CD4-positive, alpha-beta T cell treated with Interleukin-21 for 1 hour (primary cell): ENCODE measurements around the gene SAMD4A.

Experiments
- DNase-seq: peaks from one replicate; pipeline ENCODE4 v3.0.0-alpha.2; 2020

The SAMD4A gene

GRCh38 chr14:54711812-54712464, 145.0 kb downstream of the SAMD4A start:
- no peak for DNase-seq

GRCh38 chr14:54712465-54713200, 145.7 kb downstream of the SAMD4A start:
- no peak for DNase-seq

- no peak for DNase-seq
Measured at GRCh38 chr14:54713379-54713778, 146.5 kb downstream of the SAMD4A start.

- DNase-seq, result no peak
Measured at GRCh38 chr14:54715239-54715638, 148.3 kb downstream of the SAMD4A start.

GRCh38 chr14:54715811-54716210, 148.9 kb downstream of the SAMD4A start:
- no peak for DNase-seq

- no peak for DNase-seq
Measured at GRCh38 chr14:54716862-54717261, 149.9 kb downstream of the SAMD4A start.

- no peak for DNase-seq
Measured at GRCh38 chr14:54718046-54718445, 151.1 kb downstream of the SAMD4A start.

- no peak for DNase-seq
Measured at GRCh38 chr14:54719406-54719805, 152.5 kb downstream of the SAMD4A start.

GRCh38 chr14:54722791-54723432, 156.0 kb downstream of the SAMD4A start:
- DNase-seq, result peak; percentile 24

- no peak for DNase-seq
Measured at GRCh38 chr14:54724123-54724522, 157.2 kb downstream of the SAMD4A start.

GRCh38 chr14:54724676-54725325, 157.9 kb downstream of the SAMD4A start:
- no peak for DNase-seq

GRCh38 chr14:54725998-54726397, 159.1 kb downstream of the SAMD4A start:
- no peak for DNase-seq

GRCh38 chr14:54727929-54728328, 161.0 kb downstream of the SAMD4A start:
- no peak for DNase-seq

GRCh38 chr14:54728700-54729527, 162.0 kb downstream of the SAMD4A start:
- DNase-seq, result no peak

GRCh38 chr14:54730156-54730961, 163.4 kb downstream of the SAMD4A start:
- peak; percentile 16 for DNase-seq

GRCh38 chr14:54734966-54735365, 168.0 kb downstream of the SAMD4A start:
- DNase-seq, result no peak

- DNase-seq, result no peak
Measured at GRCh38 chr14:54735424-54735823, 168.5 kb downstream of the SAMD4A start.

GRCh38 chr14:54737132-54737711, 170.3 kb downstream of the SAMD4A start:
- no peak for DNase-seq

- DNase-seq, result no peak
Measured at GRCh38 chr14:54738009-54738408, 171.1 kb downstream of the SAMD4A start.

GRCh38 chr14:54739514-54739913, 172.6 kb downstream of the SAMD4A start:
- no peak for DNase-seq
